Immature natural killer cell (primary cell): ENCODE data around the gene UBQLNL. TPM values are rescaled to one million over a fixed set of nuclear protein-coding genes. Genes with fewer than 3 reads are reported as not detected.

Experiments
- DNase-seq, 3 donors: peaks; one replicate each; pipeline ENCODE4 v3.0.0; 2022; ENCODE audit warnings: mixed read lengths in 1 of 3
- H3K27ac Mint-ChIP-seq, 6 donors: one replicate each; pipeline ENCODE4 v1.8.0; 2020; ENCODE audit warnings: mixed read lengths in 6 of 6, mild to moderate bottlenecking in 5 of 6, inconsistent platforms in 4 of 6, moderate library complexity in 3 of 6
- H3K27me3 Mint-ChIP-seq, 3 donors: one replicate each; pipeline ENCODE4 v1.8.0; 2020 to 2021; ENCODE audit warnings: low read depth in 3 of 3, mild to moderate bottlenecking in 3 of 3, mixed read lengths in 3 of 3, moderate library complexity in 3 of 3, inconsistent platforms in 1 of 3
- H3K36me3 Mint-ChIP-seq, 3 donors: one replicate each; pipeline ENCODE4 v1.8.0; 2020; ENCODE audit warnings: mixed read lengths in 3 of 3, inconsistent platforms in 2 of 3, mild to moderate bottlenecking in 2 of 3
- H3K4me1 Mint-ChIP-seq, 2 donors: one replicate each; pipeline ENCODE4 v1.8.0; 2020; ENCODE audit warnings: inconsistent platforms in 2 of 2, mild to moderate bottlenecking in 2 of 2, mixed read lengths in 2 of 2, moderate library complexity in 1 of 2
- H3K4me3 Mint-ChIP-seq, 5 donors: one replicate each; pipeline ENCODE4 v1.8.0; 2020; ENCODE audit warnings: mild to moderate bottlenecking in 5 of 5, mixed read lengths in 5 of 5, inconsistent platforms in 3 of 5, moderate library complexity in 3 of 5
- H3K9me3 Mint-ChIP-seq, 6 donors: one replicate each; pipeline ENCODE4 v1.8.0; 2020; ENCODE audit warnings: mild to moderate bottlenecking in 6 of 6, mixed read lengths in 6 of 6, inconsistent platforms in 4 of 6, moderate library complexity in 3 of 6
- polyA plus RNA-seq, 3 donors: library from polyadenylated mRNA; unstranded; fragments of 300-500 nt; fragmentation: Illumina TruSeq; gene quantifications; one replicate each; pipeline ENCODE4 v1.2.3, GENCODE V29; 2021

UBQLNL gene
- polyA plus RNA-seq, 3 donors from 2014 or later, result not detected

DNA sequence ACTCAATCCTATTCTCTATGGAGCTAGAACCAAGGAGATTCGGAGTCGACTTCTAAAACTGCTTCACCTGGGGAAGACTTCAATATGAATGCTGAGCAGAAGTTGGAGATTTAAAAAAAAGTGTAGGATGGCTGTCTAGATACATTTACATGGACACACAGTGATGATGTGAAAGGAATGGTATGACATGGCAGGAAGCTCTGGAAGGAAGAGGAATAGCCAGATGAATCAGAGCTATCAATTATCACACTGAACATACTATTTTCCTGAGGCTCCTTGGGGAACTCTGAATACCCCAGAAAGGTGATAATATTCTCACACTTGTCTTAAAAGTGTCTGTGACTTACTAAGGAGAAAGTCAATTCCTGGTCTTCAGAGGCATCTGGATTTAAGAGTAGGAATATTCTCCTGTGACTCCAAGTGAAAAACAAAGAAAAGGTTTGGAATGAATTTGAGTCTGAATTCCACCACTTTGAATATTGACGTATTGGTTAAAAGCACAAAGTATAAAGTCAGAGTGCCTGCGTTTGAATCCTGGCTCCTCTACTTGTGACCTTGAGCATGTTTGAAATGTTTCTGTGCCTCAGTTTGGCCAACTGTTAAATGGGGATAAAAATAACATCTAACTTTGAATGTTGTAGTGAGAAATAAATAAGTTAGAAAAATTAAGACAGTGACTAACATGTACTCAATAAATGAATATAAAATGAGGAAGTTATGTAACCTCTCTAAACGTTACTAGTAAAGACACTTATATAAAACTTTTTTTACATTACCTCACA lies 26.7 kb downstream of the UBQLNL start:
- Mint-ChIP-seq H3K4me3 (no peak overlapping the region), H3K27me3 (peaks cover 0 to 3% (median 0%) of the 10 kb centered on the region in 3 donors), H3K27ac (no peak overlapping the region), H3K36me3 (no peaks in the 10 kb centered on the region), H3K4me1 (no peaks in the 10 kb centered on the region), H3K9me3 (peaks cover 0 to 3% (median 0%) of the 10 kb centered on the region in 6 donors)
- DNase-seq, result no peak

DNA sequence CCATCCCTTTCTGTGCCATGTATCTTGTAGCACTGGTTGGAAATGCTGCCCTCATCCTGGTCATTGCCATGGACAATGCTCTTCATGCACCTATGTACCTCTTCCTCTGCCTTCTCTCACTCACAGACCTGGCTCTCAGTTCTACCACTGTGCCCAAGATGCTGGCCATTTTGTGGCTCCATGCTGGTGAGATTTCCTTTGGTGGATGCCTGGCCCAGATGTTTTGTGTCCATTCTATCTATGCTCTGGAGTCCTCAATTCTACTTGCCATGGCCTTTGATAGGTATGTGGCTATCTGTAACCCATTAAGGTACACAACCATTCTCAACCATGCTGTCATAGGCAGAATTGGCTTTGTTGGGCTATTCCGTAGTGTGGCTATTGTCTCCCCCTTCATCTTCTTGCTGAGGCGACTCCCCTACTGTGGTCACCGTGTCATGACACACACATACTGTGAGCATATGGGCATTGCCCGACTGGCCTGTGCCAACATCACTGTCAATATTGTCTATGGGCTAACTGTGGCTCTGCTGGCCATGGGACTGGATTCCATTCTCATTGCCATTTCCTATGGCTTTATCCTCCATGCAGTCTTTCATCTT lies 27.6 kb downstream of the UBQLNL start:
- Mint-ChIP-seq H3K4me1 (no peaks in the 10 kb centered on the region), H3K4me3 (no peak overlapping the region), H3K36me3 (no peaks in the 10 kb centered on the region), H3K27me3 (peaks cover 0 to 3% (median under 1%) of the 10 kb centered on the region in 3 donors), H3K9me3 (peaks cover 0 to 5% (median 0%) of the 10 kb centered on the region in 6 donors), H3K27ac (no peak overlapping the region)
- DNase-seq, result no peak

DNA sequence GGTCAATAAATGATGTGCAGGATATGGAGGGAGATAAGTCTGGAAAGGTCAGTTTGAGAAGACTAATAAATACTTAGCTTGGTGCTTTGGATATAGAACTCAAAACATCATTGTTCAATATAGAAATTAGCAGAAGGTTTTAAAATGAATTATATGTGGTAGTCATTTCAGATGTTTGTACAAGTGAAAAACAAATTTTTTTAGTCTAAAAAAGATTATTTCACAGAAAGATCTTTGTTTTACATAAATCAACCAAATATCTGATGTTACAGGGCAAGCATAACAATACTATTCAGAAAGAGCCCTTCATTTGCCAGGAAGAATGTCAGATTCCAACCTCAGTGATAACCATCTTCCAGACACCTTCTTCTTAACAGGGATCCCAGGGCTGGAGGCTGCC lies 28.1 kb downstream of the UBQLNL start, which contains the start of gene OR52D1:
OR52D1 (plus strand) TSS at position 301 of the 400 bp plus-strand sequence; CDS start at position 323, 22 bp downstream.
- Mint-ChIP-seq H3K36me3 (no peaks in the 10 kb centered on the region), H3K4me1 (no peaks in the 10 kb centered on the region), H3K9me3 (peaks cover 0 to 5% (median 0%) of the 10 kb centered on the region in 6 donors), H3K27ac (no peak within 1 kb of the TSS), H3K4me3 (no peak within 1 kb of the TSS), H3K27me3 (peaks cover 0 to 4% (median 3%) of the 10 kb centered on the region in 3 donors)
- no peak for DNase-seq

DNA sequence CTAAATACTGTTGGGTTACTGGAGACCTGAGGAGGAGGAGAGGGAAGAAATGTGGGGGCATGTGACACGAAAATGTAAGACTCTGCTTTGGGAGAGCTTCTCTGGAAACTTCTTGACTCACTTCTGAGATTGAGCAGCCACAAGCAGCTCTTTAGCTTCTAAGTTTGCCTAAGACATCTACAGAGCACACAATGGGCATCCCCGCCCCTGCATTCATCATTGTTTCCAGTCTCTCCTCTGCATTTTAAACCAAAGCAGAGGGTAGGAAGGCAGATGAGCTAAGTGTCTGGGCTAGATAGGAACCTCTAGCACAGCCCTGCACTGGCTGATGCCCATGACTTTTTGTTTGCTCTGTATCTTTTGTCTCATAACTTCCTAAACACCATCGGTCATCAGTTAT lies 30.1 kb downstream of the UBQLNL start:
- Mint-ChIP-seq H3K4me1 (no peaks in the 10 kb centered on the region), H3K9me3 (peaks cover 0 to 5% (median 0%) of the 10 kb centered on the region in 6 donors), H3K27me3 (peaks cover 0 to 4% (median 2%) of the 10 kb centered on the region in 3 donors), H3K36me3 (no peaks in the 10 kb centered on the region), H3K27ac (no peak overlapping the region), H3K4me3 (no peak overlapping the region)
- no peak for DNase-seq

DNA sequence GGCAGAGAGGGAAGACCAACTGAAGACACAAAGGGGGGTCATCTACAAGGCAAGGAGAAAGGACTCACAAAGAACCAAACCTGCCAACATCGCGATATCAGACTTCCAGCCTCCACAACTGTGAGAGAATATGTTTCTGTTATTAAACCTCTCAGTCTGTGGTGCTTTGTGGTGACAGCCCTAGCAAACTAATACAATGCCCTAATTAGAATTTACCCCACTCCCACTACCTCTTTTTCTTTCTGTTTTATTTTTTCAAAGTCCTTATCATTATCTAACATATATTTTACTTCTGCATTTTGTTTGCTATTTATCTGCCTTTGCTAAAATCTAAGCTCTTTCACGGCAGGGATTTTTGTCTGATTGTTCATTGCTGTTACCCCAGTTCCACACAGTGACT lies 30.5 kb downstream of the UBQLNL start:
- Mint-ChIP-seq H3K4me3 (no peak overlapping the region), H3K27ac (no peak overlapping the region), H3K4me1 (no peaks in the 10 kb centered on the region), H3K36me3 (no peaks in the 10 kb centered on the region), H3K9me3 (peaks cover 0 to 2% (median 0%) of the 10 kb centered on the region in 6 donors), H3K27me3 (peaks cover 0 to 4% (median 2%) of the 10 kb centered on the region in 3 donors)
- DNase-seq, result no peak

DNA sequence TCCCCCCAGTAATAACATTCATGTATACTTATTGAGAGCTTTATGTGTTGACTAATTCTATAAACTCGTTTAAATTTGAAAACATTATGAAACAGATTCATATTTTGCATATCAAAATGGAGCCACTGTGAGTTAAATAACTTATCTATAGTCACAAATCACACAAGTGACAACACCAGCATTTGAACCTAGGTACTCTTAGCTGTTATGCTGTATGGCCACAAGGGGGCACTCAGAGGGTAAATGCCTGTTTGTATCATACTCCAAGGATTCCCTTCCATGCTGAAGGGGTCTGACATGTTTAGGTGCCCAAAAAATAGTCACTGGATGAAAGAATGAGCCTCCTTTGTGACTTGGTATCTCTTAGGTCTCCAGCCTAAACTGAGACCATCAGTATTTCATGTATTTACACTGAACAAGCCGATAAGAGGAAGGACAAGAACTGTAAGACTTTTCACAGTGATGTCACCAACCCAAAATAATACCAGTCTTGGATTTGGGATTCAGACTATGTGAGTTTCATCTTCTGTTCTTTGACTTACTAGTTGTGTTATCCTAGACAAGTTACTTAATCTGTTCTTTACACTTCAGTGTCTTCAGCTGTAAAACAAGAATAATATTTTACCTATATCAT lies 40.2 kb downstream of the UBQLNL start:
- H3K4me3 Mint-ChIP-seq, result no peak overlapping the region
- H3K27ac Mint-ChIP-seq, result no peak overlapping the region
- peaks cover 0 to 7% (median 3%) of the 10 kb centered on the region in 3 donors for H3K27me3 Mint-ChIP-seq
- H3K36me3 Mint-ChIP-seq, result no peaks in the 10 kb centered on the region
- no peaks in the 10 kb centered on the region for H3K4me1 Mint-ChIP-seq
- peak; percentile 7 to 30 (median 29) for DNase-seq
- no peaks in the 10 kb centered on the region for H3K9me3 Mint-ChIP-seq

DNA sequence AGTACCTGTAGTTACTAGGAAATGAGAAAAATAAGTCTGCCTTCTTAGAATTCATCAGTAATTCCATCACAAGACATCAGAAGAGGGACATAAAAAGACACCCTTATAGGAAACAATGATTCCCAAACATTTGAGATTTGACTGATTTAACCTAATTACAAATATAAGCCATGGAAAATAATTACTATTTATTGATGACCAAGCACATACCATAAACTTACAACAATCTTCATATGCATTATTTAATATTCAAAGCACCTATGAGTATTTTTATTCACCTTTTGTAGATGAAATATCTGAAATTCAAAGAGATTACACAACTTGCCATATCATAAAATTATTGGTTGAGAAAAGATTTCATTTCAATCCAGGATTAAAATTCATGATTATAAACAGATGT lies 42.6 kb downstream of the UBQLNL start:
- H3K27me3 Mint-ChIP-seq, result peaks cover 1 to 7% (median 4%) of the 10 kb centered on the region in 3 donors
- H3K4me3 Mint-ChIP-seq, result no peak overlapping the region
- DNase-seq, result no peak
- H3K4me1 Mint-ChIP-seq, result no peaks in the 10 kb centered on the region
- no peak overlapping the region for H3K27ac Mint-ChIP-seq
- no peaks in the 10 kb centered on the region for H3K36me3 Mint-ChIP-seq
- no peaks in the 10 kb centered on the region for H3K9me3 Mint-ChIP-seq

DNA sequence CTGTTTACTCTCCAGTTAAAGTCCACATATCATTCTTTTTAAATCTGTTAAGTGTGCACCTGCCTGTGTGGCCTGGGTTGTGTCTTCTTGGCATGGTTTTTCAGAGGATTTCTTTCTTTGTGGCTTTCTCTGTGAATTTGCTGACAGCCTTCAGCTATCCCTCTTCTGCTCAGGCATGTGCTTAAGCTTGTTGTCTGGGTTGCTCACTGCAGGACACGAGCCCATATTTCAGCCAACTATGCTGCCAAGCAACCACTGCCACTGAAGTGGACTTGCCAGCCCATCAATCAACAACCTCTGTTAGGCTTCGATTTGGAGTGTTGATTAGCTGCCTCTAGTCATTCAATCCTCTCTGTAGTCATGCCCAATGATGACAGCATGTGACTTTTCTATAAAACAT lies 49.0 kb downstream of the UBQLNL start:
- Mint-ChIP-seq H3K27me3 (peaks cover 2 to 5% (median 3%) of the 10 kb centered on the region in 3 donors), H3K27ac (no peak overlapping the region), H3K4me1 (no peaks in the 10 kb centered on the region), H3K9me3 (no peaks in the 10 kb centered on the region), H3K36me3 (no peaks in the 10 kb centered on the region), H3K4me3 (no peak overlapping the region)
- no peak for DNase-seq

Other genes with a start within 250 kb of the UBQLNL start
- gene HBE1, start 246.8 kb downstream of the UBQLNL start, polyA plus RNA-seq, result not detected
- not detected for gene OR51B4, start 214.8 kb downstream of the UBQLNL start, polyA plus RNA-seq
- gene OR51B2, start 192.4 kb downstream of the UBQLNL start, polyA plus RNA-seq, result not detected
- gene OR51B5, start 173.2 kb downstream of the UBQLNL start, polyA plus RNA-seq, result not detected
- gene OR51B6, start 165.2 kb downstream of the UBQLNL start, polyA plus RNA-seq, result not detected
- not detected for gene OR51M1, start 132.9 kb downstream of the UBQLNL start, polyA plus RNA-seq
- not detected for gene OR51Q1, start 94.6 kb downstream of the UBQLNL start, polyA plus RNA-seq
- not detected for gene OR51I1, start 75.2 kb downstream of the UBQLNL start, polyA plus RNA-seq
- not detected for gene OR51I2, start 67.4 kb downstream of the UBQLNL start, polyA plus RNA-seq
- gene OR52D1, start 28.0 kb downstream of the UBQLNL start, polyA plus RNA-seq, result not detected
- gene UBQLN3, start 6.7 kb downstream of the UBQLNL start, polyA plus RNA-seq, result not detected
- gene OR52H1, start 31.8 kb upstream of the UBQLNL start, polyA plus RNA-seq, result not detected
- not detected for gene OR52B6, start 64.2 kb upstream of the UBQLNL start, polyA plus RNA-seq
- not detected for gene TRIM6, start 79.9 kb upstream of the UBQLNL start, polyA plus RNA-seq
- gene TRIM34, start 108.3 kb upstream of the UBQLNL start, polyA plus RNA-seq, result 10 to 100 TPM; 13.6 to 37.6 (median 18.8) TPM
- gene TRIM5, start 168.4 kb upstream of the UBQLNL start, polyA plus RNA-seq, result 10 to 100 TPM in 2 of 3 donors, 1 to 10 TPM in 1; 8.9 to 19.8 (median 14.6) TPM
- gene TRIM22, start 173.1 kb upstream of the UBQLNL start, polyA plus RNA-seq, result 100 to 1,000 TPM; 148 to 196 (median 166) TPM
- gene OR56B1, start 219.7 kb upstream of the UBQLNL start, polyA plus RNA-seq, result under 1 TPM in 1 of 3 donors, not detected in 2; 0.28 TPM
- not detected for gene OR52N4, start 237.5 kb upstream of the UBQLNL start, polyA plus RNA-seq